Stimulated activated naive CD8-positive, alpha-beta T cell treated with anti-CD3 and anti-CD28 coated beads, Interleukin-15, Interleukin-2, amounts not matched to agents 100 ng/mL and 50 ng/mL, for 24 hours (primary cell): ENCODE measurements around the gene TBX1.

ENCODE experiments used
- H3K27ac Mint-ChIP-seq: one replicate; pipeline ENCODE4 v1.8.0; 2021; ENCODE audit warnings: mild to moderate bottlenecking, mixed read lengths
- H3K27me3 Mint-ChIP-seq: one replicate; pipeline ENCODE4 v1.8.0; 2021; ENCODE audit warnings: mixed read lengths
- H3K36me3 Mint-ChIP-seq: one replicate; pipeline ENCODE4 v1.8.0; 2021; ENCODE audit warnings: low read depth, mixed read lengths
- H3K4me1 Mint-ChIP-seq: one replicate; pipeline ENCODE4 v1.8.0; 2021; ENCODE audit warnings: low read depth, mixed read lengths
- H3K4me3 Mint-ChIP-seq: one replicate; pipeline ENCODE4 v1.8.0; 2021; ENCODE audit warnings: mild to moderate bottlenecking, mixed read lengths
- H3K9me3 Mint-ChIP-seq: one replicate; pipeline ENCODE4 v1.8.0; 2021; ENCODE audit warnings: mixed read lengths

TBX1 gene

DNA sequence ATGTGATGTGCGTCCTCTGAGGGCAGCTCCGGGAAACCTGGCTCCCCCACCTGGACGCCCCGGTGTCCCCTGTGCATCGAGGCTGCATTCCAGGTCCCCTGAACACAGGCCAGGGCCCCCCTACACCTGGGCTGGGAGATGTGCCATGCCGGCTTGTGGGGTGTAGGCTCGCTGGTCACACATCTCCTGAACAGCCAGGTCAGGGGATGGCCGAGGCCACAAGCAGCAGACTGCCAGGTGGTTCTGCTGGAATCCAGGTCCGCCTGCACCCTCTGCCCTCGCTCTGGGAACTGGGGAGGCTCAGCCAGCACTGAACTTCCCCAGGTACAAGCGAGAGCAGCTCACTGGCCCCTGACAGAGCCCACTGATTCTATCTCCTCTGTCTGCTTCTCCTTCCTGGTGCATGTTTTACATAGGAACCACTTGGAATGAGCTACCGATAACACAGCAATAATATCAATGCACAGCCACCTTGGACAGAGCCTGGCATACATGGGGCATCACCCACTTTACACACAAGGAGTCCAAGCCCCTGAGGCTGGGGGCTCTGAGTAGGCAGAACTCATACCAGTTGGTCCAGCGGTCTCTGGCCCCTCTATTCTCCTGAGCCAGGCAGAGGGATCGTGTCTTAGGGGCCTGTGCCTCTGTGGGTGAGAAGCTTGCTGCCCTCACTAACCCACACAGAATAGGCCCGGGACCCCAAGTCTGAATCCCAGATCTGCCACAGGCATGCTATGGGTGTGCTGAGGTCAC is 46.8 kb downstream of the TBX1 start:
- no peaks in the 10 kb centered on the region for H3K27me3 Mint-ChIP-seq
- H3K9me3 Mint-ChIP-seq: no peaks in the 10 kb centered on the region
- H3K27ac Mint-ChIP-seq: no peak overlapping the region
- no peak overlapping the region for H3K4me3 Mint-ChIP-seq
- H3K4me1 Mint-ChIP-seq: peaks cover 10% of the 10 kb centered on the region
- H3K36me3 Mint-ChIP-seq: peaks cover 3% of the 10 kb centered on the region

DNA sequence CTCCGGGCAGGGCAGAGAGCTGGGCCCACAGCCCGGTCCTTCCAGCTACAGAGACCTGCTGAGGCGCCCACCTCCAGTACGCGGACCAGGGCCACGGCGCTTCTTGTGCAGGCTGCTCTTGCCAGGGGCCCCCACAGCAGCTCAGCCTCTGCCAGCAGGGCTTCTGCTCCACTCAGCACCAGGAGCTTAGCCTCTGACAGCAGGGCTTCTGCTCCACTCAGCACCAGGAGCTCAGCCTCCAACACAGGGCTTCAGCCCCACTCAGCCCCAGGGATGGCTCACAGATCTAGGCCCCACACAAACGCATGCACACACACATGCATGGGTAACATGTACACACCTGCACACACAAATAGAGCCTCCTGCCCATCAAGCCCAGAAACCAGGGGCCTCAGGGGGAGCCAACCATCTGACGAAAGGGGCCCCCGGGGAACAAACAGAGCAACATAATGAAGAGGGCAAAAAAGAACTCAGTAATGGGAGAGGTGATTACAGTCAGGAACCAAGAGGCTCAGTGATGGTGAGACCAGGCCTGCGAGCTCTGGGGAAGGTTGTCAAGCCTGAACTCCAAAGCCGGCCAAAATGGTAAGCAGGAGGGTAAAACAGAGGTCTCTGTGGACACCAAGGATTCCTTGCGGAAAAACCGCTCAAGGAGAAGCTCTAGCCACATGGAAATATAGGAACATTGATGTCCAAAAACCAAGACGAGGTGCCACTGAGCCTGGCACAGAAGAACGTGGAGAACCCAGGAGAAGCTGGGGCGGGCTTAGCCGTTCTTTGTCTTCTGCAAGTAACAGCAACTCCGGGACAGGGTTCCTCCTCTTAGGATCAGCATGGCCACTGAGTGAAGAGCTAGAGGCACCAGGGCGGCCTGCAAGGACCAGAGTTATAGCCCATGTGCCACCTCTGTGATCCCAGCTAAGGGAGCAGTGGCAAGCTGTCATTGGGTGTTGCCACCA is 47.6 kb downstream of the TBX1 start:
- Mint-ChIP-seq H3K27me3 (no peaks in the 10 kb centered on the region), H3K27ac (no peak overlapping the region), H3K36me3 (peaks cover 3% of the 10 kb centered on the region), H3K4me1 (peaks cover 10% of the 10 kb centered on the region), H3K9me3 (no peaks in the 10 kb centered on the region), H3K4me3 (no peak overlapping the region)

GRCh38 chr22:19808873-19809478 is 48.4 kb downstream of the TBX1 start:
- Mint-ChIP-seq H3K27me3 (no peaks in the 10 kb centered on the region), H3K27ac (no peak overlapping the region), H3K9me3 (no peaks in the 10 kb centered on the region), H3K4me3 (no peak overlapping the region), H3K4me1 (peaks cover 10% of the 10 kb centered on the region), H3K36me3 (peaks cover 3% of the 10 kb centered on the region)

DNA sequence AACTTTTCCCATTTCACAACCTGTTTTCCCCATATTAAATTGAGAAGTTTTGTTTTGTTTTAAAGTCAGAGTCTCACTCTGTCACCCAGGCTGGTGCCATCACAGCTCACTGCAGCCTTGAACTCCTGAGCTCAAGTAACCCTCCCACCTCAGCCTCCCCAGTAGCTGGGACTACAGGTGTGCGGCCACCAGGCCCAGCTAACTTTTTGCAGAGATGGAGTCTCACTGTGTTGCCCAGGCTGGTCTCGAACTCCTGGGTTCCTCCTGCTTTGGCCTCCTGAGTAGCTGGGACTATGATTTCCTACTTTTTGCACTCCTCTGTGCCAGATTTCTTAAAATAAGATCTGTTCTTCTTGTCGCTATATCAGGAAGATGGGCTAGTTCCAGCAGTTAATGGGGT is 49.2 kb downstream of the TBX1 start:
- H3K9me3 Mint-ChIP-seq: no peaks in the 10 kb centered on the region
- no peaks in the 10 kb centered on the region for H3K27me3 Mint-ChIP-seq
- H3K36me3 Mint-ChIP-seq: peaks cover 3% of the 10 kb centered on the region
- no peak overlapping the region for H3K4me3 Mint-ChIP-seq
- H3K4me1 Mint-ChIP-seq: peaks cover 10% of the 10 kb centered on the region
- H3K27ac Mint-ChIP-seq: no peak overlapping the region

GRCh38 chr22:19810381-19811201 is 50.0 kb downstream of the TBX1 start:
- no peaks in the 10 kb centered on the region for H3K9me3 Mint-ChIP-seq
- H3K36me3 Mint-ChIP-seq: peaks cover 3% of the 10 kb centered on the region
- H3K4me3 Mint-ChIP-seq: no peak overlapping the region
- no peaks in the 10 kb centered on the region for H3K27me3 Mint-ChIP-seq
- no peak overlapping the region for H3K27ac Mint-ChIP-seq
- H3K4me1 Mint-ChIP-seq: peaks cover 10% of the 10 kb centered on the region

GRCh38 chr22:19811211-19811621 is 50.6 kb downstream of the TBX1 start:
- Mint-ChIP-seq H3K4me3 (no peak overlapping the region), H3K9me3 (no peaks in the 10 kb centered on the region), H3K36me3 (peaks cover 3% of the 10 kb centered on the region), H3K27ac (no peak overlapping the region), H3K27me3 (no peaks in the 10 kb centered on the region), H3K4me1 (peaks cover 10% of the 10 kb centered on the region)

- Mint-ChIP-seq H3K4me1 (peaks cover 10% of the 10 kb centered on the region), H3K27ac (no peak overlapping the region), H3K36me3 (peaks cover 3% of the 10 kb centered on the region), H3K4me3 (no peak overlapping the region), H3K27me3 (no peaks in the 10 kb centered on the region), H3K9me3 (no peaks in the 10 kb centered on the region)
These were observed 51.5 kb downstream of the TBX1 start for GRCh38 chr22:19811811-19812771.

GRCh38 chr22:19812910-19813309 is 52.3 kb downstream of the TBX1 start:
- no peaks in the 10 kb centered on the region for H3K27me3 Mint-ChIP-seq
- no peak overlapping the region for H3K27ac Mint-ChIP-seq
- no peak overlapping the region for H3K4me3 Mint-ChIP-seq
- peaks cover 10% of the 10 kb centered on the region for H3K4me1 Mint-ChIP-seq
- H3K36me3 Mint-ChIP-seq: peaks cover 3% of the 10 kb centered on the region
- no peaks in the 10 kb centered on the region for H3K9me3 Mint-ChIP-seq

- Mint-ChIP-seq H3K36me3 (peaks cover 3% of the 10 kb centered on the region), H3K27ac (no peak overlapping the region), H3K4me1 (peaks cover 10% of the 10 kb centered on the region), H3K4me3 (no peak overlapping the region), H3K27me3 (no peaks in the 10 kb centered on the region), H3K9me3 (no peaks in the 10 kb centered on the region)
These were observed 53.9 kb downstream of the TBX1 start for GRCh38 chr22:19814428-19814827.

DNA sequence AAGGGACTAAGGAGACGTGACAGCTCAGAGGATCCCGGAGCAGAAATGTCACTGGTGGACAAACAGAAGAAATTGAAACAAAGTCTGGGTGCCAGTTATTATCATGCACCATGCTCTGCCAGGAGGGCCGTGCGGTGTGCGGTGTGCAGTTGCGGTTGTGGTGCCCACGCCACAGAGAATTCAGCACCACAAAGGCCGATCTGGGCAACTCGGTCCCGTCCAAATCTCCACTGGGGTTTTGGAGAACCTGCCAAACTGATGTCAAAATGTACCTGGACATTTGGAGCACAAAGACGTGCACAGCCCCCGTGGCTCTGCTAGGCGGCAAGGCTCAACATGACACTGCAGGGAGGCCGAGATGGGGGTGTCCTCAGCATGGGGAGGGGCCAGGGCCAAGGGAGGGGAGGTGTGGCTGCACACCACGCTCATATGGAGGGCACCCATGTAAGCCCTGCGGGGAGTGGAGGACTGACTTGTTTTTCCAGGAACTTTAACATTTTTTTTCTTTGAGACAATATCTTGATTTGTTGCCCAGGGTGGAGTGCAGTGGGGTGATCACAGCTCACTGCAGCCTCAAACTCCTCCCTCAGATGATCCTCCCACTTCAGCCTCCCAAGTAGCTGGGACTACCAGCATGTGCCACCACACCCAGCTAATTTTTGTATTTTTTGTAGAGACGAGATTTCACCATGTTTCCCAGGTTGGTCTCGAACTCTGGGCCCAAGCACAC is 54.7 kb downstream of the TBX1 start:
- Mint-ChIP-seq H3K9me3 (no peaks in the 10 kb centered on the region), H3K27ac (no peak overlapping the region), H3K4me1 (peaks cover 10% of the 10 kb centered on the region), H3K4me3 (no peak overlapping the region), H3K36me3 (peaks cover 3% of the 10 kb centered on the region), H3K27me3 (no peaks in the 10 kb centered on the region)

DNA sequence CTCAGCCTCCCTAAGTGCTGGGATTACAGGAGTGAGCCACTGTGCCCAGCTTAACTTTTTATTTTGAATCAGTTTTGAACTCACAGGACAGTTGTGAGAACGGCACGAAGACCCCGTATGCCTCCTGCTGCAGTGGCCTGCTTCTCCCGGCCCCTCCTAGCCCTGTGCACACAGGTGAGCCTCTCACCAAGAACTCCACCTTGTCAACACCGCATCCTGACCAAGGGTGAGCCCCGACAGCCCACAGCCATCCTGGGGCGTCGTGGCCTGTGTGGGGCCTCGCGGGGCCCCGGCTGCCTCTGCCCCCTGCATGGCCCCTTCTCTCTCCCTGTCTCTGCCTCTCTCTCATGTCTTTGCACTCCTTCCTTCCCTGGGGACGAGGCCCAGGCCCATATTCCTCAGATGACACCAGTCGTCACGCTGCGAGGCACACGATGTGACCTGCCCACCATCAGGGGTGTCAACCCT is 55.3 kb downstream of the TBX1 start:
- H3K4me3 Mint-ChIP-seq: no peak overlapping the region
- H3K27me3 Mint-ChIP-seq: no peaks in the 10 kb centered on the region
- H3K4me1 Mint-ChIP-seq: peaks cover 6% of the 10 kb centered on the region
- no peak overlapping the region for H3K27ac Mint-ChIP-seq
- H3K36me3 Mint-ChIP-seq: peaks cover 3% of the 10 kb centered on the region
- no peaks in the 10 kb centered on the region for H3K9me3 Mint-ChIP-seq

DNA sequence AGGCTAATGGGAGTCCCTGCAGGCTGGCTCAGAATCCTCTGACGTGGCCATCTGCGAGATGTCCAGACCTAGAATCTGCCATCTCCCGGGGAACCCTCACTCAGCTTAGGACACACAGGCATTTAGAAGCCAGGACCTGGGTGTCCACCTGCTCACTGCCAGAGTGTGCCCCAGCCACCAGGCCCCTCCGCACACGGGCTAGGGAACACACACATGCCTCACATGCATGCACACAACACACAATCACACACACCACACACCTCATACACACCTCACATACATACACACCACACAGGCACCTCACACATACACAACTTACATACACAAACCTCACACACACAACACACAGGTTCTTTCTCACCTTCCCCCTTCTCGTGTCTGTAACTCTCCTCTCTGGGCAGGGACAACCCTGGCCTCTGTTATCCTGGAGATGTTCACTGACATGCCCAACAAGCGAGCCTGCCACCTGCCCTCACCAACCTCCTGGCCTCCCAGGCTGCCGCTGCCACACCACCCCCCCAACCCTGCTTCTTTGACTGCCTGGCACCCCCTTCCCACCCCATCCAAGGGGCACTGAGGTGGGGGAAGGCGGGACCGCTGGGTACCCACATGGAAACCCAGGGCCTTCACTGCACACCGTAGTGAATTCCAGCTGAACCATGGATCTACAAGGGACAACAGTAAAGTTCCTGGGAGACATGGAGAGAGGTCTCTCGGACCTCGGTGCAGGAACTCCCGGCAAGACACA is 56.0 kb downstream of the TBX1 start:
- H3K27me3 Mint-ChIP-seq: no peaks in the 10 kb centered on the region
- no peaks in the 10 kb centered on the region for H3K36me3 Mint-ChIP-seq
- no peaks in the 10 kb centered on the region for H3K4me1 Mint-ChIP-seq
- no peak overlapping the region for H3K4me3 Mint-ChIP-seq
- no peaks in the 10 kb centered on the region for H3K9me3 Mint-ChIP-seq
- H3K27ac Mint-ChIP-seq: no peak overlapping the region
